WERI-Rb-1 (cell line): ENCODE results near the gene APLP2.

Experiments used
- DNase-seq: peaks from one replicate; pipeline ENCODE4 v3.0.0-alpha.2; 2020
- H3K27ac ChIP-seq: fragments of 250-450 bp; sonication (Bioruptor Pico); 2 replicates; pipeline ENCODE4 v1.5.1; 2020; ENCODE audit warnings: mild to moderate bottlenecking, moderate library complexity
- H3K27me3 ChIP-seq: fragments of 250-450 bp; sonication (Bioruptor Pico); 2 replicates; pipeline ENCODE4 v1.5.1; 2021; ENCODE audit warnings: mild to moderate bottlenecking, low read depth, moderate library complexity; ENCODE audit not compliant: insufficient read depth, severe bottlenecking
- H3K36me3 ChIP-seq: fragments of 250-450 bp; sonication (Bioruptor Pico); 2 replicates; pipeline ENCODE4 v1.5.1; 2020; ENCODE audit warnings: mild to moderate bottlenecking, moderate library complexity
- H3K4me3 ChIP-seq: 2 replicates; pipeline ENCODE4 v1.5.1; 2011; ENCODE audit warnings: low read depth, mild to moderate bottlenecking, control low read depth, low read length
- H3K9me3 ChIP-seq: fragments of 250-450 bp; sonication (Bioruptor Pico); 2 replicates; pipeline ENCODE4 v1.5.1; 2021; ENCODE audit warnings: mild to moderate bottlenecking, moderate library complexity; ENCODE audit not compliant: severe bottlenecking
- TF ChIP-seq, protein P1 (sequence below): IDR thresholded peaks from 2 replicates; pipeline ENCODE4 v1.5.1; 2011; ENCODE audit warnings: low read depth, mild to moderate bottlenecking, control low read depth, inconsistent platforms, low read length

Gene APLP2

DNA sequence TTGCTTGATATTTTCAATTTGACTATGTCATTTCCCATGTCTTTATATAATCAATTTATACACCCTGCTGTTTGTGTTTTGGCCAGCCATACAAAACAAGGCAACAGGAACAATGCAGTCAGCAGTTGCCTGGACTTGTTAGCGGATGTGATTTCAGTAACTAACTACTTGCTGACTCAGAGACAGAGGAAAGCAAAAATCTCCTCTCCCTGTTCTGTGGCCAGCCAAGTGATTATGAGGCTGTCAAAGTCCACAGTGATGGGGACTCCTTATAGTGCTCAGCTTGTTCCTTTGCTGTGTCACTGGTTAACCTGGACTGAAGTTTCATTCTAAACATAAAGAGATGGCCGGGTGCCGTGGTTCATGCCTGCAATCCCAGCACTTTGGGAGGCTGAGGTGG, 32.6 kb upstream of the APLP2 start:
- H3K4me3 ChIP-seq: no peak overlapping the region
- H3K36me3 ChIP-seq: no peaks in the 10 kb centered on the region
- TF ChIP-seq, protein P1, sequence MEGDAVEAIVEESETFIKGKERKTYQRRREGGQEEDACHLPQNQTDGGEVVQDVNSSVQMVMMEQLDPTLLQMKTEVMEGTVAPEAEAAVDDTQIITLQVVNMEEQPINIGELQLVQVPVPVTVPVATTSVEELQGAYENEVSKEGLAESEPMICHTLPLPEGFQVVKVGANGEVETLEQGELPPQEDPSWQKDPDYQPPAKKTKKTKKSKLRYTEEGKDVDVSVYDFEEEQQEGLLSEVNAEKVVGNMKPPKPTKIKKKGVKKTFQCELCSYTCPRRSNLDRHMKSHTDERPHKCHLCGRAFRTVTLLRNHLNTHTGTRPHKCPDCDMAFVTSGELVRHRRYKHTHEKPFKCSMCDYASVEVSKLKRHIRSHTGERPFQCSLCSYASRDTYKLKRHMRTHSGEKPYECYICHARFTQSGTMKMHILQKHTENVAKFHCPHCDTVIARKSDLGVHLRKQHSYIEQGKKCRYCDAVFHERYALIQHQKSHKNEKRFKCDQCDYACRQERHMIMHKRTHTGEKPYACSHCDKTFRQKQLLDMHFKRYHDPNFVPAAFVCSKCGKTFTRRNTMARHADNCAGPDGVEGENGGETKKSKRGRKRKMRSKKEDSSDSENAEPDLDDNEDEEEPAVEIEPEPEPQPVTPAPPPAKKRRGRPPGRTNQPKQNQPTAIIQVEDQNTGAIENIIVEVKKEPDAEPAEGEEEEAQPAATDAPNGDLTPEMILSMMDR: no peak
- no peak overlapping the region for H3K27ac ChIP-seq
- H3K27me3 ChIP-seq: no peaks in the 10 kb centered on the region
- peaks cover 2% of the 10 kb centered on the region for H3K9me3 ChIP-seq
- no peak for DNase-seq

DNA sequence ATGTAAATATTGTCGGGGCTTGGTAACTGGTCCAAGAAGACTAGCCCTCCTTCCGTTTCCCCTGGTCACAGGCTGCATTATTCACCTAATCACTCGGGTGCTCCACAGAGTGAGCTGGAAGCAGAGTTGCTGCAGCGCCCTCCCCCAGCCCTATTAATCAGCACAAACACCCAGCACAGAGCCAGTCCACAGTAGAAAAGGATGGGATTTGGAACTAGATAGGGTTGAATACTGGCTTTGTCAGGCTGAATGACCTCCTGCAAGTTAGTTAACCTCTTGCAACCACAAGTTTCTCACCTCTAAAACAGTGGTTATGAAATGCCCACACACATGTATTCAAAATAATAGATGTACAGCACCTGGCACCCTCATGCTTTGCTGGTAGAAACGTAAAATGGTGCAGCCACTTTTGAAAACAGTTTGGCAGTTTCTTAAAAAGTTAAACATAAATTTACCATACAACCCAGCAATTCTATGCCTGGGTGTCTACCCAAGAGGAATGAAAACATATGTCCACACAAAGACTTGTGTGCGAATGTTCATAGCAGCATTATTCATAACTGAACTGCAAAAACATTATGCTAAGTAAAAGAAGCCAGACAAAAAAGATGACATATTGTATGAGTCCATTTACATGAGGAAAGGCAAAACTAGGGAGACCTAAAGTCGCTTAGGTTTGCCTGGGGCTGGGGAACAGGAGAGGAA, 31.7 kb upstream of the APLP2 start:
- H3K36me3 ChIP-seq: no peaks in the 10 kb centered on the region
- DNase-seq: no peak
- H3K27ac ChIP-seq: no peak overlapping the region
- no peaks in the 10 kb centered on the region for H3K27me3 ChIP-seq
- no peak overlapping the region for H3K4me3 ChIP-seq
- H3K9me3 ChIP-seq: peaks cover 2% of the 10 kb centered on the region
- TF ChIP-seq, protein P1: no peak

DNA sequence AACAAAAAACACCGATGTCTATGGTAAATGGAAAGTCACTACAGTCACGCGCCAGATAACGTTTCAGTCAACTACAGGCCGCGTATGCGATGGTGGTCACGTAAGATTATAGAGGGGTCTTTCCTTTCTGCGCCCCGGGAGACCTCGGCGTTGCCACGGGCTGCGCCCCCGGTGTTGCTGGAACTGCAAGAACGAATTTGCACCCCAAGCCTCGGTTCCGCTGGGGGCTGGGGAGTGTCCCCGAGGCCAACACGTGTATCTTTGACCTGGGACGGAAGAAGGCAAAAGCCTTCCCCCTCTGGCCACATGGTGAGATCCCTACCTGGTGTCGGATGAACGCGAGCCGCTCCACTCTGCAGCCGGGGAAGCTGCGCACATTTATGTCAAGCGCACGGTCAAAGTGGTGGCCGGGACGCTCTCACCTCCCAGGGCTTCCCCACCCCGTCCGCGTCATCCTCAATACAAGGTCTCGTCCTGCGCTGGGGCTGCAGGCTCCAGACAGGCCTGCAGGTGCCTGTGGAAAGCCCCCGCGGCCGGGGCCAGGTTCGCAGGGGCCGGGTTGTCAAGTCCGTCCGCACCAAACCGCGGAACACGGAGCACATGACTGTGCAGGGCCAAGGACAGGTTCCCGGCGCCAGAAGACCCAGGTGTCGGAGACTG, 29.3 kb upstream of the APLP2 start:
- H3K27ac ChIP-seq: no peak overlapping the region
- TF ChIP-seq, protein P1: no peak
- no peak for DNase-seq
- H3K27me3 ChIP-seq: no peaks in the 10 kb centered on the region
- no peak overlapping the region for H3K4me3 ChIP-seq
- H3K36me3 ChIP-seq: no peaks in the 10 kb centered on the region
- peaks cover 2% of the 10 kb centered on the region for H3K9me3 ChIP-seq

DNA sequence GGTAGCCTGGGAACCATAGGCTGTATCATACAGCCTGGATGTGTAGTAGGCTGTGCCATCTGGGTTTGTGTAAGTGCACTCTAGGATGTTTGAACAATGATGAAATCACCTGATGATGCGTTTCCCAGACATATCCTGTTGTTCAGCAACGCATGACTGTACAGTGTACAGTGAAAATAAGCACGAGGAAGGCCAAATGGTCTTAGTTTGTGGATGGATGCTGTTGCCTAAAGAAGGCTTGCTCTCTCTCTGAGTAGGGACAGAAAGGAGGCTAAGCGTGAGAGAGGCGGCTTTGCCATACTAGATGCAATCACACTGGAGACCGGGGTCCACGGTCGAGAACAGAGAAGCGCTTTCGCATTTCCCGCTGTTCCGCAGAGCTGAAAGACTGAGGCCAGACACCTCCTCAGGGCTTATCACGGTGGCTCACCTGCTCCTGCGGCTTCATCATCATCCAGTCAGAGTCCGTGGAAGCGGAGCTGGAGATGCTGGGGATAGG, 27.6 kb upstream of the APLP2 start:
- DNase-seq: no peak
- Histone ChIP-seq H3K27me3 (no peaks in the 10 kb centered on the region), H3K27ac (no peak overlapping the region), H3K4me3 (no peak overlapping the region), H3K9me3 (peaks cover 2% of the 10 kb centered on the region), H3K36me3 (no peaks in the 10 kb centered on the region)
- TF ChIP-seq, protein P1: no peak

DNA sequence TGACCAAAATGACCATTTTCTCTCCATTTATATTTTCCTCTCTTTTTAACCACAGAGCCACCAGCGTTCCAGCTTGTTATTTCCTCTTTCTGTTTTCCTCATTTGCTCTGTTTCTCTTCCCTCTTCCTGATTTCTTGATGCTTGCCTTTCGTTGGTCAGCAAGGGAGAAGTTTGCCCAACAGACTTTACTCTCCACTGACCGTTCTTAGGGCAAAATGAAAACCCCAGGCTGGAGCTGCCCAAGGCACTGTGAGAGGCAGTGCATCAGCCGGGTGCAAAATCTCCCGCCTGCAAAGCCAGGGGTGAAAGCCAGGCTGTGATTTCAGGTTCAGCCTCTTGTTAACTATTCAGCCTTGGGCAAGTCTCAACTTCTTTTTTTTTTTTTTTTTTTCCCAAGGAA, 26.1 kb upstream of the APLP2 start:
- no peak overlapping the region for H3K4me3 ChIP-seq
- DNase-seq: no peak

More for the DNA sequence above, 26.1 kb upstream of the APLP2 start:
- TF ChIP-seq, protein P1: no peak
- no peak overlapping the region for H3K27ac ChIP-seq
- H3K27me3 ChIP-seq: no peaks in the 10 kb centered on the region
- peaks cover 2% of the 10 kb centered on the region for H3K9me3 ChIP-seq
- no peaks in the 10 kb centered on the region for H3K36me3 ChIP-seq
